ENCODE results near the gene ITLN1.
"Not testable (repeated sequence)": the region's sequence is repeated elsewhere in the genome, so short reads cannot be mapped to it uniquely, and the experiment has no call there.

Gene ITLN1

DNA sequence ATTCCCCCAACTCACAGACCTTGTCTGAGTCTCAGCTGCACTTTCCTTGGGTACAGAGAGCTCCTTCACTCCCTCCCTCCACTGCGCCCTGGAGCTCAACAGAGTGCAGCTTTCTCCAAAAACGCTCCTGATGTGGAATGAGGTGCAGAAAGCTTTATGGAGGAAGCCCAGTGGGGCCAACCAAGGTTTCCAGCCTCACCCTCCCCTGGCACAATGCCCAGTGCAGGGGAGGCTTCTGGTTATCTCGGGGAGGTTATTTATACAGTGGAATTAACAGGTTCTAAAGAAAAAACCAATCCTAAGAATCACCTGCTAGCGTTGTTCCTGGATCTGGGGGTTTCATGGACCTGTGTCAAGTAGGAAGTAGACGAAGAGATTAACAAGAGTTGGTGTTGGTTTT, at the start of gene ITLN1:
Gene ITLN1, minus strand, starts transcription at position 139 of the 400 bp plus-strand sequence. CDS start 303 bp downstream, outside the sequence.
- DNase-seq (ENCODE audit: low read depth in 3 of 3) = no peak

GRCh38 chr1:160933305-160933704, 48.3 kb upstream of the ITLN1 start:
- DNase-seq (ENCODE audit: low read depth in 3 of 3) = not testable (repeated sequence)

DNA sequence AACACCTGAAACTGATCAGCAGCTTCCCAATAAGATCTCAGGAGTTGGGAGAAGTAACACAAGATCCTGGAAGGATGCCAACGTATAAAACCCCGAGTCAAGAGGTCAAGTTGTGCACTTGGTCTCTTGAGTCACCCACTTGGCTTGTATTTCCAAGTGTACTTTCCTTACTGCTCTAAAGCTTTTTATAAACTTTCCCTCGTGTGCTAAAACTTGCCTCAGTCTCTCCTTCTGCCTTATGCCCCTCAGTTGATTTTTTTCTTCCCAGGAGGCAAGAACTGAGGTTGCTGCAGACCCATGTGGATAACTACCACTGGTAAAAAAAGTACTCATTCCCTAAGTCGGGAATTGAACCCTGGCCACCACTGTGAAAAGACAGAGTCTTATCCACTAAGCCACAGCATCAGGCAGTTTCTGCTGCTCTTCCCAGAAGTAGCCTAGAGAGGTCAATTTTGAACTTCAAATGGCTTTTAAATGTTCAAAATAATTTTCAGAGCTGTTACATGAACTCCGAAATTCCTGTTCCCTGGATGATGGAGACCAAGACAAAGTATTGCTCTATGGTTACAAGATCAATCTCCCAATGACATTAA, 40.8 kb upstream of the ITLN1 start:
- no peak for DNase-seq (ENCODE audit: low read depth in 3 of 3)

DNA sequence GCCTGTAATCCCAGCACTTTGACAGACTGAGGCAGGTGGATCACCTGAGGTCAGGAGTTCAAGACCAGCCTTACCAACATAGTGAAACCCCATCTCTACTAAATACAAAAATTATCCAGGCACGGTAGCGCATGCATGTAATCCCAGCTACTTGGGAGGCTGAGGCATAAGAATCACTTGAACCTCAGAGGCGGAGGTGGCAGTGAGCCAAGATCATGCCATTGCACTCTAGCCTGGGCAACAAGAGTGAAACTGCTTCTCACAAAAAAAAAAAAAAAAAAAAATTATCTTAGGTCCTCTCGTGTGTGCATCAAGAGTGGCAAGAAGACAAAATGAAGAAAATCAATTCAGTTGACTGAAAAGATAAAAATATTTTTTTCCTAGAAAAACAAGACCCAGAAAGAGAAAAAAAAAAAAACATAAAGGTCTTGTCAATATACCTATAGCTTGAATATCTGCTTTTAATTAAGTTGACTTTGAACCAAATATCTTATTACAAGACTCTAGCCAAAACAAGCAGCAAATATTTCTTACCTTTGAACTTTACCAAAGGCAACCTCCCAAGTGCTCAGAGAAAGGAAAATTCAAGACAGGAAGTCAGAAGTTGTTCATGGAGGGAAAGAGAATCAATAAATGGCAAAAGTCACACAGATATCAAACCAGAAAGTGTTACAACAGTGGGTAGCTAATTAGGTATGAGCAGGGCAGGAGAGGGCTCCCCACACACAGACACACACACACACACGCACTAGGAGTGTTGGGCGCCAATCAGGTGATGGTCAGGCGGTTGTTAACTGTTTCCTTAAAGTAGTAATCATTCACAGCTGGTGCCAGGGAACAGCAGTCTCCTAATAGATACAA, 40.0 kb upstream of the ITLN1 start:
- DNase-seq (ENCODE audit: low read depth in 3 of 3) = no peak

DNA sequence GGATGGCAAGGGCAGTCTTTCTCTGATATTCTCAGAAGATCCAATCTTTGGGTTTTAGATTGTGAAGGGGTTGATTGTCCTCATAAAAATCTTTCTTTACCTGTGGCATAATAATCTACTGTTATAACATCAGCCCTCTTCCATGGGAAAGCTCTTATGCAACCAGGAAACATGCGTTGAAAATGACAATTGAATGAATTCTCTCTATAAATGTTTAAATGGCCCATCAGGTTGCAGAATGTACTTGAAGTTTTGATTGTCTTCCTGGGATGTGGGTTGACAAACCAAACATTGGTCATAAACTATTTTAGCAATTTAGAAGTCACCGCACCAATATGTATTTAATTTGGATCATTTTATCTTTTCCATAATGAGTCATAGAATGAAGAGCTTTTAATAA, 31.7 kb upstream of the ITLN1 start:
- DNase-seq (ENCODE audit: low read depth in 3 of 3) = no peak

DNA sequence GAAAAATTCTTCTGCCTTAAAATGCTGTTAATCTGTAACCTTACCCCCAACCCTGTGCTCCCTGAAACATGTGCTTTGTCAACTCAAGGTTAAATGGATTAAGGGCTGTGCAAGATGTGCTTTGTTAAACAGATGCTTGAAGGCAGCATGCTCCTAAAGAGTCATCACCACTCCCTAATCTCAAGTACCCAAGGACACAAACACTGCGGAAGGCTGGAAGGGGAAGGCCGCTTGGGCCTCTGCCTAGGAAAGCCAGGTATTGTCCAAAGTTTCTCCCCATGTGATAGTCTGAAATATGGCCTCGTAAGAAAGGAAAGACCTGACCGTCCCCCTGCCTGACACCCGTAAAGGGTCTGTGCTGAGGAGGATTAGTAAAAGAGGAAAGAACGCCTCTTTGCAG, 28.2 kb upstream of the ITLN1 start:
- not testable (repeated sequence) for DNase-seq (ENCODE audit: low read depth in 3 of 3)

DNA sequence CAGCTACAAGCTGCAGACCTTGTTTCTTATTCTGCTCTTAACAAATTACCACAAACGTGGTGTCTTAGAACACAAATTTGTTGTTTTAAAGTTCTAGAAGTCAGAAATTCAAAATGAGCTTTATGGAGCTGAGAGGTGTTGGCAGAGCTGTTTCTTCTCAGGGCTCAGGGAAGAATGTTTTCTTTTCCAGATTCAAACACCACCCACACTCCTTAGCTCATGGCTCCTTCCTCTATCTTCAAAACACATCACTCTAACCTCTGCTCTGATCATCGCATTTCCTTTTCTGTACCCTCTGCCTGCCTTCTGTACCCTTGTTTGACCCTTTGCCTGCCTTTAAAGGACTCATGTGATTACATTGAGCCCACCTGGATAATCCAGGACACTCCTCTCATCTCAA, 26.9 kb upstream of the ITLN1 start:
- DNase-seq (ENCODE audit: low read depth in 3 of 3) = no peak

DNA sequence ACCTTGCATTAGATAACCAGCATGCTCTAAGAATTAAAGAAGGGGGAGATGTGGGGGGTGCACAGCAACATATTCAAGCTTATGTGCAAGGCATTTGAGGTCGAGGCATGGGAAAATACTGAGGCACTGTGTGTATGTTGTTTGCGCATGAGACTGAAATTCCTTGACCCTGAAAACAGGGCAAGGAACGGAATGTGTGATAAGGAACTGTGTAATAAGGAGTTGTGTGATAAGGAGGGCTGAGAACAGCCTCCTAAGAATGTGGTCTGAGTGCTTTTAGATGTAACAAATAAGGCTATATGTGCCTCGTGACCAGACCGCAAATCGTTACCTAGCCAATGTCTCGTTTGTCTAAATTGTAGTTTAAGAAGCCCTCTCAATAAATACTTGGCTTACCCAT, 26.5 kb upstream of the ITLN1 start:
- no peak for DNase-seq (ENCODE audit: low read depth in 3 of 3)

- DNase-seq (ENCODE audit: low read depth in 3 of 3) = no peak
These were observed 25.3 kb upstream of the ITLN1 start for GRCh38 chr1:160910170-160910750.

DNA sequence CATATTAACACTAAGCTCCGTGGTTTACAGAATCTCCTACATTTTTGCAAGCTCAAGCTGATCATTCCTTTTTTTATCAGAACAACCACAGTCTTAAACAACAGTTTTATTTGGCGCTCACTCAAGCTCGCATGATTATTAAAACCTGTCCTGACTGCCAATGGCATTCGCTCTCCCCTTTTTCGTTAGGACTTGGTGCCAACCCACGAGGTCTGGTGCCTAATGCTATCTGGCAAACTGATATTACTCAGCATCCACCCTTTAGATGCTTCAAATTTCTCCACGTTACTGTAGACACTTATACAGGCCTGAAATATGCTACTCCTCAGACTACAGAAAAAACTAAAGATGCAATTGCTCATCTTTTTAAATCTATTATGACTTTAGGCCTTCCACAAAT, 23.0 kb upstream of the ITLN1 start:
- no peak for DNase-seq (ENCODE audit: low read depth in 3 of 3)

GRCh38 chr1:160905617-160905989, 20.6 kb upstream of the ITLN1 start:
- DNase-seq (ENCODE audit: low read depth in 3 of 3) = no peak

- no peak for DNase-seq (ENCODE audit: low read depth in 3 of 3)
These were observed 20.0 kb upstream of the ITLN1 start for GRCh38 chr1:160904783-160905616.

- DNase-seq (ENCODE audit: low read depth in 3 of 3) = not testable (repeated sequence)
These were observed 17.3 kb upstream of the ITLN1 start for GRCh38 chr1:160902251-160902650.

DNA sequence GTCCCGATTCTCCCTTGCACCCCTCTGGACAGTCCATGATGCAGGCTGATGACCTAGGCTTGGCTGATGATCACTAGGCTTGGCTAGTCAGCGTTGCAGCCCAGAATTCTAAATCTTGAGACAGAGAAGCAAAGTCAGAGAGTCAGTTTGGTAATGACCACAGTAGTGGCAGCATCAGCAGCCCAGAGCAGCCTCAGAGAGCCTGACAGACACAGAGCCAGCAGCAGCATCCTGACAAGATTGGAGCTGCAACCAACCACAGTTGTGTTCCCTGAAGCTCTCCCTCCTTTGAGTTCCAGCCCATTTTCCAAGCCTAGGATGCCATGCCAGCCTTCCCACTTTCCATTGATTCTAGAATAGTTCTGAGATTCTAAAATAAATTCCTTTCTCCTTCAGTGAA, 16.8 kb upstream of the ITLN1 start:
- DNase-seq (ENCODE audit: low read depth in 3 of 3) = no peak

- DNase-seq (ENCODE audit: low read depth in 3 of 3) = not testable (repeated sequence)
These were observed 15.7 kb upstream of the ITLN1 start for GRCh38 chr1:160900683-160901082.

- not testable (repeated sequence) for DNase-seq (ENCODE audit: low read depth in 3 of 3)
These were observed 9.6 kb upstream of the ITLN1 start for GRCh38 chr1:160894368-160895135.

- DNase-seq (ENCODE audit: low read depth in 3 of 3) = no peak
These were observed 6.5 kb upstream of the ITLN1 start for GRCh38 chr1:160891474-160891873.

GRCh38 chr1:160888926-160889325, 3.9 kb upstream of the ITLN1 start:
- DNase-seq (ENCODE audit: low read depth in 3 of 3) = no peak

- no peak for DNase-seq (ENCODE audit: low read depth in 3 of 3)
These were observed 2.1 kb upstream of the ITLN1 start for GRCh38 chr1:160887071-160887470.

DNA sequence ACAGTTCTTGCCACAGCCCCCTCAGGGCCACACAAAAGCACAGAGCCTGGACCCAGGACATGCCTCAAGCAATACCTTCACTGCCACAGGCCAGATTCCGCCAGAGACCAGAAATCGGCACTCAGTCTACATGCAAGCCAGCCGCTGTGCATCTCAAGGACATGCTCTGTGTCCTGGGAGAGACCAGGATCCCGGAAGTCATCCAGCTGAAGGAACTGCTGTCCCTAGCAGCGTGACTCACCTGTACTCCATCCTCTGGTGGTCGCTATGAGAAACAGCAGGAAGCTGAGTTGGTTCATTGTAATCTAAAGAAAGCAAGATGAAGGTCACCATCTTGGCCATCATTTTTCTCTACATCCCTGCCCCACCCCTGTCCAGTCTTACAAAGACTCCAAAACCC, 401 bp downstream of the ITLN1 start:
- no peak for DNase-seq (ENCODE audit: low read depth in 3 of 3)
